ENCODE measurements around the gene SLC9A1.
"Not testable (repeated sequence)": the region's sequence is repeated elsewhere in the genome, so short reads cannot be mapped to it uniquely, and the experiment has no call there.

The SLC9A1 gene

DNA sequence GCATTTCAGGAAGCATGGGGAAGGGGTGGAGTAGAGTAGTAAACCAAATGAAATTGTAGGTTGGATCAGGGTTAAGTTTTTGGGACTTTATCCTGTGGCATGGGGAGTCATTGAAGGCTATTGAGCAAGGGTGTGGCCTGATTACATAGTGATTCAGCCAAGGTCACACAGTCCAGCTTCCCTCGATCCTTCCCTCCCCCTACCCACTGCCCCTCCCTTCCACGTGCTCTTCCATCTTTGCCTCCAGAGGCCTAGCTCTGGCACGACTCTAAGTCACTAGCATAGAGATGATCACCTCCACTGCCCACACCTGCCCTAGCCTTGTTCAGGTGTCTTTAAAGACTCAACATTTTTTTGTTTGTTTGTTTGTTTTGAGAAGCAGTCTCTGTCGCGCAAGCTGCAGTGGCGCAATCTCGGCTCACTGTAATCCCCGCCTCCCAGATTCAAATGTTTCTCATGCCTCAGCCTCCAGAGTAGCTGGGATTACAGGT, 37.2 kb upstream of the SLC9A1 start:
- no peak for TF ChIP-seq ISL1 (CRISPR knock-in tag; IDR thresholded peaks at IDR 0.05)
- no peak for TF ChIP-seq ZNF70 (CRISPR knock-in tag; IDR thresholded peaks at IDR 0.05)
- no peak for TF ChIP-seq OSR1 (CRISPR knock-in tag; IDR thresholded peaks at IDR 0.05)
- TF ChIP-seq TOX (CRISPR knock-in tag; IDR thresholded peaks at IDR 0.05; ENCODE audit: borderline replicate concordance): no peak
- no peak for TF ChIP-seq ARNTL (CRISPR knock-in tag; IDR thresholded peaks at IDR 0.05; ENCODE audit: borderline replicate concordance, low read depth)
- no peak for TF ChIP-seq SNAI2 (CRISPR knock-in tag; IDR thresholded peaks at IDR 0.05)
- TF ChIP-seq ESRRG (CRISPR knock-in tag; IDR thresholded peaks at IDR 0.05): no peak
- TF ChIP-seq, protein P1, sequence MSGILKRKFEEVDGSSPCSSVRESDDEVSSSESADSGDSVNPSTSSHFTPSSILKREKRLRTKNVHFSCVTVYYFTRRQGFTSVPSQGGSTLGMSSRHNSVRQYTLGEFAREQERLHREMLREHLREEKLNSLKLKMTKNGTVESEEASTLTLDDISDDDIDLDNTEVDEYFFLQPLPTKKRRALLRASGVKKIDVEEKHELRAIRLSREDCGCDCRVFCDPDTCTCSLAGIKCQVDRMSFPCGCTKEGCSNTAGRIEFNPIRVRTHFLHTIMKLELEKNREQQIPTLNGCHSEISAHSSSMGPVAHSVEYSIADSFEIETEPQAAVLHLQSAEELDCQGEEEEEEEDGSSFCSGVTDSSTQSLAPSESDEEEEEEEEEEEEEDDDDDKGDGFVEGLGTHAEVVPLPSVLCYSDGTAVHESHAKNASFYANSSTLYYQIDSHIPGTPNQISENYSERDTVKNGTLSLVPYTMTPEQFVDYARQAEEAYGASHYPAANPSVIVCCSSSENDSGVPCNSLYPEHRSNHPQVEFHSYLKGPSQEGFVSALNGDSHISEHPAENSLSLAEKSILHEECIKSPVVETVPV (CRISPR knock-in tag; IDR thresholded peaks at IDR 0.05): no peak
- no peak for TF ChIP-seq ZC3H10 (CRISPR knock-in tag; IDR thresholded peaks at IDR 0.05)
- TF ChIP-seq ZNF565 (CRISPR knock-in tag; conservative IDR thresholded peaks at IDR 0.05; ENCODE audit: low read depth): no peak
- ATAC-seq: no peak

DNA sequence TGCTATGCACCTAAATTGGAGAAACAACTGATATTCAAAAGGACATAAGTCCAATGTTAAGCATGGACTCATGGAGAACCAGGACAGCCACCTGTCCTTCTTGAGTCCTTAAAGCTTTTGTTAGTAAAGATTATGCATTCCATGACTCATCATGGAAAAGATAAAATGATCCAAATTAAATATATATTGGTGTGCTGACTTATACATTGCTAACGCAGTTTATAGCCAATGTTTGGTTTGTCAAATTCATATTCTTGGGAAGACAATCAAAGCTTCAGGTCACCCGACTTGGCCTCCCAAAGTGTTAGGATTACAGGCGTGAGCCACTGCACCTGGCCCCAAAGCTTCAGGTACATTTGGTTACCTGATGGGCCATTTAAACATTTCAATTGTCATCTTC, 29.7 kb upstream of the SLC9A1 start:
- not testable (repeated sequence) for ATAC-seq

DNA sequence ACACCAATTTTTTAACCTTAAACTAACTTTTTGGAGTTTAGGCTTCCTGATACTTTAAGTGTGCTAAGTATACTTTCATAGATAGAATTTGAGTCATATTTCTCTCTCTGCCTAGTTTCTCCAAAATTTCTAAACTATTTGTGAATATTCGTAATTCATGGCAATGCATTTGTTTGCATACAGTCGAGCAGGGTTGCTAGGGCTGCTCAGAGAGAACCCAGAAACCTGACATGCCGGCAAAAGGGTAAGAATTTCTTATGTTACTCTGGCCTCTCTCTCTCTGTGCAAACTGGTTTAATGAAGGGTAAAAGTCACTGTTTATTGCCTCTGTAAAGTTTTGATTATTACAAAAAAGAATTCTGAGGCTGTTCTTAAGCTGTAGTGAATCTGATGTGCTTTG, 25.1 kb upstream of the SLC9A1 start:
- no peak for ATAC-seq
- TF ChIP-seq ARNTL (CRISPR knock-in tag; IDR thresholded peaks at IDR 0.05; ENCODE audit: borderline replicate concordance, low read depth) (no peak), BACH2 (CRISPR knock-in tag; IDR thresholded peaks at IDR 0.05; ENCODE audit: borderline replicate concordance) (no peak), ZNF8 (CRISPR knock-in tag; IDR thresholded peaks at IDR 0.05) (no peak), ZC3H10 (CRISPR knock-in tag; IDR thresholded peaks at IDR 0.05) (no peak), RARB (CRISPR knock-in tag; IDR thresholded peaks at IDR 0.05) (no peak), SNAI2 (CRISPR knock-in tag; IDR thresholded peaks at IDR 0.05) (no peak), ZFP3 (CRISPR knock-in tag; IDR thresholded peaks at IDR 0.05) (no peak), ZFP30 (CRISPR knock-in tag; IDR thresholded peaks at IDR 0.05) (no peak), CSDC2 (CRISPR knock-in tag; IDR thresholded peaks at IDR 0.05) (no peak), ZNF565 (CRISPR knock-in tag; conservative IDR thresholded peaks at IDR 0.05; ENCODE audit: low read depth) (no peak), PPARA (CRISPR knock-in tag; IDR thresholded peaks at IDR 0.05; ENCODE audit: borderline replicate concordance) (no peak), ISL1 (CRISPR knock-in tag; IDR thresholded peaks at IDR 0.05) (no peak), ZNF70 (CRISPR knock-in tag; IDR thresholded peaks at IDR 0.05) (no peak)
- TF ChIP-seq, protein P1 (CRISPR knock-in tag; IDR thresholded peaks at IDR 0.05): no peak
- TF ChIP-seq, protein P2, sequence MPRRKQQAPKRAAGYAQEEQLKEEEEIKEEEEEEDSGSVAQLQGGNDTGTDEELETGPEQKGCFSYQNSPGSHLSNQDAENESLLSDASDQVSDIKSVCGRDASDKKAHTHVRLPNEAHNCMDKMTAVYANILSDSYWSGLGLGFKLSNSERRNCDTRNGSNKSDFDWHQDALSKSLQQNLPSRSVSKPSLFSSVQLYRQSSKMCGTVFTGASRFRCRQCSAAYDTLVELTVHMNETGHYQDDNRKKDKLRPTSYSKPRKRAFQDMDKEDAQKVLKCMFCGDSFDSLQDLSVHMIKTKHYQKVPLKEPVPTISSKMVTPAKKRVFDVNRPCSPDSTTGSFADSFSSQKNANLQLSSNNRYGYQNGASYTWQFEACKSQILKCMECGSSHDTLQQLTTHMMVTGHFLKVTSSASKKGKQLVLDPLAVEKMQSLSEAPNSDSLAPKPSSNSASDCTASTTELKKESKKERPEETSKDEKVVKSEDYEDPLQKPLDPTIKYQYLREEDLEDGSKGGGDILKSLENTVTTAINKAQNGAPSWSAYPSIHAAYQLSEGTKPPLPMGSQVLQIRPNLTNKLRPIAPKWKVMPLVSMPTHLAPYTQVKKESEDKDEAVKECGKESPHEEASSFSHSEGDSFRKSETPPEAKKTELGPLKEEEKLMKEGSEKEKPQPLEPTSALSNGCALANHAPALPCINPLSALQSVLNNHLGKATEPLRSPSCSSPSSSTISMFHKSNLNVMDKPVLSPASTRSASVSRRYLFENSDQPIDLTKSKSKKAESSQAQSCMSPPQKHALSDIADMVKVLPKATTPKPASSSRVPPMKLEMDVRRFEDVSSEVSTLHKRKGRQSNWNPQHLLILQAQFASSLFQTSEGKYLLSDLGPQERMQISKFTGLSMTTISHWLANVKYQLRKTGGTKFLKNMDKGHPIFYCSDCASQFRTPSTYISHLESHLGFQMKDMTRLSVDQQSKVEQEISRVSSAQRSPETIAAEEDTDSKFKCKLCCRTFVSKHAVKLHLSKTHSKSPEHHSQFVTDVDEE (CRISPR knock-in tag; IDR thresholded peaks at IDR 0.05): no peak
- TF ChIP-seq, protein P3, sequence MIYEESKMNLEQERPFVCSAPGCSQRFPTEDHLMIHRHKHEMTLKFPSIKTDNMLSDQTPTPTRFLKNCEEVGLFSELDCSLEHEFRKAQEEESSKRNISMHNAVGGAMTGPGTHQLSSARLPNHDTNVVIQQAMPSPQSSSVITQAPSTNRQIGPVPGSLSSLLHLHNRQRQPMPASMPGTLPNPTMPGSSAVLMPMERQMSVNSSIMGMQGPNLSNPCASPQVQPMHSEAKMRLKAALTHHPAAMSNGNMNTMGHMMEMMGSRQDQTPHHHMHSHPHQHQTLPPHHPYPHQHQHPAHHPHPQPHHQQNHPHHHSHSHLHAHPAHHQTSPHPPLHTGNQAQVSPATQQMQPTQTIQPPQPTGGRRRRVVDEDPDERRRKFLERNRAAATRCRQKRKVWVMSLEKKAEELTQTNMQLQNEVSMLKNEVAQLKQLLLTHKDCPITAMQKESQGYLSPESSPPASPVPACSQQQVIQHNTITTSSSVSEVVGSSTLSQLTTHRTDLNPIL (CRISPR knock-in tag; IDR thresholded peaks at IDR 0.05; ENCODE audit: low read depth): no peak

DNA sequence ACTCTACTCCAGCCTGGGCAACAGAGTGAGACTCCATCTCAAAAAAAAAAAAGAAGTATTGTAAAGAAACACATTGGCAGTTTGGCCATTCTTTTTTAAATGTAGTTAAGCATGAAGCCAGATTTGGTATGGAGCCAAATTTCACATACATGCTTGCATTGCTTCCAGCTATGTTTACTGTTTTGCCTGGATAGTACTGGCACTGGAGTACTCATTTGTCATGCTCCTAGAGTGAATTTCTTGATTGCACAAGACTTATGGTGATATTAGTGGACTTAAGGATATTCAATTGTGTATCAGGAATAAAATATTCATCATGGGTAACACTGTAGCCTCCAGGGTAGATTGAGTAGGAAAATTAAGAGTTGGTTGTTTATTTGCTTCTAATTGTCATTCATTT, 24.5 kb upstream of the SLC9A1 start:
- ATAC-seq: no peak
- TF ChIP-seq SNAI2 (CRISPR knock-in tag; IDR thresholded peaks at IDR 0.05): no peak
- no peak for TF ChIP-seq ZFP30 (CRISPR knock-in tag; IDR thresholded peaks at IDR 0.05)
- no peak for TF ChIP-seq ZFP3 (CRISPR knock-in tag; IDR thresholded peaks at IDR 0.05)
- TF ChIP-seq BACH2 (CRISPR knock-in tag; IDR thresholded peaks at IDR 0.05; ENCODE audit: borderline replicate concordance): no peak
- TF ChIP-seq, protein P3 (CRISPR knock-in tag; IDR thresholded peaks at IDR 0.05; ENCODE audit: low read depth): no peak
- TF ChIP-seq ESRRG (CRISPR knock-in tag; IDR thresholded peaks at IDR 0.05): no peak
- TF ChIP-seq GLIS3 (CRISPR knock-in tag; IDR thresholded peaks at IDR 0.05): no peak
- no peak for TF ChIP-seq ZNF8 (CRISPR knock-in tag; IDR thresholded peaks at IDR 0.05)
- TF ChIP-seq OSR1 (CRISPR knock-in tag; IDR thresholded peaks at IDR 0.05): no peak

Data from SK-N-SH treated with all-trans-retinoic acid at 6 μM for 48 hours (cell line).